Measurements from ENCODE around the gene MDN1. TPM values are rescaled to one million over a fixed set of nuclear protein-coding genes. Genes with fewer than 3 reads are reported as not detected.
A peak's percentile ranks its signal among the peaks of the same experiment; 100 is the strongest.
"Not testable (repeated sequence)": the region's sequence is repeated elsewhere in the genome, so short reads cannot be mapped to it uniquely, and the experiment has no call there.

MDN1 gene
- total and polyA plus RNA-seq, 2 of the 8 experiments (the other 6 are each of a cell fraction or from before 2014, with no cell fraction given) = 53.5 to 179 TPM

- H3K4me2 ChIP-seq (ENCODE audit: insufficient read depth in 1 of 2, low read depth in 2 of 2, low read length in 2 of 2) = peak overlapping the region; percentile 85 to 96
- H2BK5ac ChIP-seq (ENCODE audit: low read depth, low read length); H4K8ac ChIP-seq (ENCODE audit: extremely low read depth, insufficient read depth, low read length); H2BK15ac ChIP-seq (ENCODE audit: low read length); H3K27me3 ChIP-seq (replicated peaks in 1 of 4; ENCODE audit: control insufficient read depth in 3 of 4, extremely low read depth in 1 of 4, insufficient read depth in 3 of 4, low read length in 3 of 4); H3K14ac ChIP-seq (ENCODE audit: insufficient read length); H4K20me1 ChIP-seq (replicated peaks in 1 of 2; ENCODE audit: control insufficient read depth in 1 of 2, insufficient read depth in 2 of 2, low read length in 2 of 2); DNase-seq (ENCODE audit: low read depth in 1 of 2, low spot score in 2 of 2); H3K23ac ChIP-seq (ENCODE audit: insufficient read length); H3K56ac ChIP-seq (replicated peaks; ENCODE audit: insufficient read length, low read depth, low read length); H3K18ac ChIP-seq (ENCODE audit: extremely low read depth, low read length); H3K4me1 ChIP-seq (replicated peaks in 1 of 4; ENCODE audit: control insufficient read depth in 3 of 4, insufficient read depth in 4 of 4, low read length in 3 of 4); H3K23me2 ChIP-seq (ENCODE audit: low read depth, low read length); H3K9me3 ChIP-seq (ENCODE audit: insufficient read depth in 2 of 2, low read depth in 1 of 2, low read length in 1 of 2); H3K4ac ChIP-seq (replicated peaks; ENCODE audit: insufficient read length, low read depth, low read length); H2BK120ac ChIP-seq (replicated peaks; ENCODE audit: low read depth, low read length); H4K91ac ChIP-seq (replicated peaks; ENCODE audit: insufficient read length, low read length); FAIRE-seq; H2BK20ac ChIP-seq (ENCODE audit: low read length); H2AK5ac ChIP-seq (ENCODE audit: low read depth, low read length); H4K5ac ChIP-seq (ENCODE audit: insufficient read length, low read depth, low read length); H3K9ac ChIP-seq (replicated peaks in 1 of 4; ENCODE audit: extremely low read depth in 1 of 4, low read depth in 3 of 4, low read length in 3 of 4); H3K79me1 ChIP-seq (ENCODE audit: low read depth, low read length); H3K27ac ChIP-seq (ENCODE audit: low read depth, low read length): not testable (repeated sequence)
- peaks cover 4 to 18% (median 9%) of the 10 kb centered on the region in 4 experiments; a peak in 5 of 8 replicates for H3K36me3 ChIP-seq (ENCODE audit: control insufficient read depth in 2 of 4, insufficient read depth in 4 of 4, low read length in 3 of 4)
- peak overlapping the region in 2 of 4 experiments; percentile 90; a peak in 5 of 8 replicates for H3K4me3 ChIP-seq (ENCODE audit: extremely low read depth in 1 of 4, insufficient read depth in 2 of 4, low read depth in 3 of 4, low read length in 4 of 4)
- H2BK12ac ChIP-seq (ENCODE audit: low read depth, low read length) = 0 out of 2 replicates have a peak overlapping the region, but pooled peaks have one; percentile 3
- 92% methylated on average over 12 of the region's 13 CpGs; no CpG with 5 or more reads in 1 of the 2 experiments for WGBS, 2 experiments (ENCODE audit: extremely low coverage in 1 of 2, insufficient coverage in 1 of 2, insufficient read length in 1 of 2, insufficient replicate concordance in 2 of 2, low coverage in 1 of 2, low lambda C conversion rate in 2 of 2, missing lambda C conversion rate in 1 of 2)
- H3K79me2 ChIP-seq (ENCODE audit: control insufficient read depth in 1 of 2, insufficient read depth in 2 of 2, low read length in 2 of 2) = peaks cover 0 to 31% of the 10 kb centered on the region in 2 experiments; a peak in 2 of 4 replicates
- ChIA-PET POLR2A (ENCODE audit: partially characterized antibody) (interaction anchor here (1.2 to 7.8 kb wide), 9 partner anchors 8 to 149 kb away, joined by 4 to 107 read pairs (median 14); partner anchors contain the start of gene MDN1), CTCF (ENCODE audit: partially characterized antibody) (interaction anchor here (0.6 to 1.4 kb wide), 4 partner anchors 8 to 59 kb away, joined by 3 to 14 read pairs (median 3); partner anchors contain the start of gene MDN1)
- peak overlapping the region; percentile 81; the same call in 1 of the 2 replicates for H2AFZ ChIP-seq (ENCODE audit: low read length)
These were observed 8.9 kb upstream of the MDN1 start for GRCh38 chr6:89828475-89828987.
